ENCODE measurements around the gene ZNF263.

DNA sequence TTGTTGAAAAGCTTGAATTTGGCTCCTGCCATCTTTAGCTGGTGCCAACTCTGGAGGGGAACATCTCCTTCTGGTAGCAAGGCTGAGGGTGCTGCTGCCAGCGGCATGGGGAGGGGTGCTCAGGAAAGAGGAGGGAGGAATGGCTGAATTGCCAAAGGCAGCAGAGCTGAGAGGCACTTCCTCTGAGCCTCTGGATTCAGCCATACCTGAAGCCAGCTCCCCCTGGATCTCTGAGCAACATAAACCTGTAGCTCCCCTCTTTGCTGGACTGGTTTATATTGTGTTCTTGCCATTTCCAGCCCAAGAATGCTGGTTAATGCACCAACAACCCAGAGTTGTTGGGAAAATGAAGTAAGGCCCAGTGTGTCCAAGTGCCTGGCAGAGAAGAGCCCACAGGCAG is 34.3 kb upstream of the ZNF263 start:
- TF ChIP-seq, protein P1, sequence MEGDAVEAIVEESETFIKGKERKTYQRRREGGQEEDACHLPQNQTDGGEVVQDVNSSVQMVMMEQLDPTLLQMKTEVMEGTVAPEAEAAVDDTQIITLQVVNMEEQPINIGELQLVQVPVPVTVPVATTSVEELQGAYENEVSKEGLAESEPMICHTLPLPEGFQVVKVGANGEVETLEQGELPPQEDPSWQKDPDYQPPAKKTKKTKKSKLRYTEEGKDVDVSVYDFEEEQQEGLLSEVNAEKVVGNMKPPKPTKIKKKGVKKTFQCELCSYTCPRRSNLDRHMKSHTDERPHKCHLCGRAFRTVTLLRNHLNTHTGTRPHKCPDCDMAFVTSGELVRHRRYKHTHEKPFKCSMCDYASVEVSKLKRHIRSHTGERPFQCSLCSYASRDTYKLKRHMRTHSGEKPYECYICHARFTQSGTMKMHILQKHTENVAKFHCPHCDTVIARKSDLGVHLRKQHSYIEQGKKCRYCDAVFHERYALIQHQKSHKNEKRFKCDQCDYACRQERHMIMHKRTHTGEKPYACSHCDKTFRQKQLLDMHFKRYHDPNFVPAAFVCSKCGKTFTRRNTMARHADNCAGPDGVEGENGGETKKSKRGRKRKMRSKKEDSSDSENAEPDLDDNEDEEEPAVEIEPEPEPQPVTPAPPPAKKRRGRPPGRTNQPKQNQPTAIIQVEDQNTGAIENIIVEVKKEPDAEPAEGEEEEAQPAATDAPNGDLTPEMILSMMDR (conservative IDR thresholded peaks at IDR 0.05; ENCODE audit: low read depth, low read length) = no peak
- no peak for TF ChIP-seq EZH2 (IDR thresholded peaks at IDR 0.05; ENCODE audit: low read length, unreplicated experiment)

Data from PC-3 (cell line).